HEK293T (cell line): Measurements from ENCODE around the gene SHFL.

Experiments
- ARNT ChIP-seq: fragments of 450-650 bp; IDR thresholded peaks from 2 replicates; pipeline ENCODE4 v1.6.1; 2017; ENCODE audit warnings: mild to moderate bottlenecking
- BHLHE40 ChIP-seq: fragments of 450-650 bp; IDR thresholded peaks from 2 replicates; pipeline ENCODE4 v1.6.1; 2016; ENCODE audit warnings: mild to moderate bottlenecking, moderate library complexity, borderline replicate concordance
- CTBP1 ChIP-seq: fragments of 450-650 bp; IDR thresholded peaks from 2 replicates; pipeline ENCODE4 v1.6.1; 2016; ENCODE audit warnings: borderline replicate concordance
- ELF4 ChIP-seq: fragments of 450-650 bp; IDR thresholded peaks from 2 replicates; pipeline ENCODE4 v1.6.1; 2017; ENCODE audit warnings: antibody characterized with exemption
- FOXK2 ChIP-seq: fragments of 450-650 bp; IDR thresholded peaks from 2 replicates; pipeline ENCODE4 v1.6.1; 2016; ENCODE audit warnings: mild to moderate bottlenecking
- FOXM1 ChIP-seq: fragments of 450-650 bp; IDR thresholded peaks from 2 replicates; pipeline ENCODE4 v1.6.1; 2017; ENCODE audit warnings: mild to moderate bottlenecking, borderline replicate concordance
- L3MBTL2 ChIP-seq: fragments of 450-650 bp; conservative IDR thresholded peaks from 2 replicates; pipeline ENCODE4 v1.6.1; 2016; ENCODE audit warnings: mild to moderate bottlenecking
- LEF1 ChIP-seq: fragments of 450-650 bp; IDR thresholded peaks from 2 replicates; pipeline ENCODE4 v1.6.1; 2017; ENCODE audit warnings: mild to moderate bottlenecking, borderline replicate concordance
- NFRKB ChIP-seq: fragments of 450-650 bp; IDR thresholded peaks from 2 replicates; pipeline ENCODE4 v1.6.1; 2016; ENCODE audit warnings: mild to moderate bottlenecking, moderate library complexity
- PKNOX1 ChIP-seq: fragments of 450-650 bp; IDR thresholded peaks from 2 replicates; pipeline ENCODE4 v1.6.1; 2016
- SP1 ChIP-seq: fragments of 450-650 bp; IDR thresholded peaks from 2 replicates; pipeline ENCODE4 v1.6.1; 2017
- TARDBP ChIP-seq: fragments of 450-650 bp; IDR thresholded peaks from 2 replicates; pipeline ENCODE4 v1.6.1; 2016
- ZNF384 ChIP-seq: fragments of 450-650 bp; IDR thresholded peaks from 2 replicates; pipeline ENCODE4 v1.6.1; 2016

- TF ChIP-seq CTBP1 (no peak), ZNF384 (no peak), BHLHE40 (no peak), L3MBTL2 (no peak), LEF1 (no peak), NFRKB (no peak), PKNOX1 (no peak), ELF4 (no peak), TARDBP (no peak), ARNT (no peak), SP1 (no peak), FOXM1 (no peak), FOXK2 (no peak)
Measured at GRCh38 chr19:10111405-10111811, 25.3 kb downstream of the SHFL start, which contains the start of gene P2RY11.
